RWPE1 (cell line): Measurements from ENCODE around the gene ASF1B.

ENCODE experiments used
- CTCF ChIA-PET: fragments of 350-600 bp; sonication (Branson Sonifier 250); formaldehyde crosslinking; extraction: SDS; loops from one replicate; lab custom pipeline; 2021; lab: Yijun Ruan, JAX
- POLR2A ChIA-PET: fragments of 400-600 bp; formaldehyde crosslinking; extraction: SDS; loops from one replicate; lab custom pipeline; 2020; ENCODE audit warnings: antibody characterized with exemption; ENCODE audit not compliant: low non-redundant PET; lab: Yijun Ruan, JAX
- DNase-seq: peaks from one replicate; pipeline ENCODE4 v3.0.0; 2012; ENCODE audit warnings: low spot score
- H3K27ac ChIP-seq: fragments of 450-650 bp; 2 replicates; pipeline ENCODE4 v1.5.1; 2017
- CTCF ChIP-seq: fragments of 450-650 bp; conservative IDR thresholded peaks from 2 replicates; pipeline ENCODE4 v1.5.1; 2017; ENCODE audit warnings: low read depth, mild to moderate bottlenecking

Gene ASF1B

GRCh38 chr19:14117668-14118164 is 18.7 kb downstream of the ASF1B start, which contains the start of gene PRKACA:
Gene PRKACA (minus strand): TSS chr19:14117762. CDS start chr19:14117547, 215 bp downstream.
- ChIA-PET POLR2A (no interaction called here), CTCF (no interaction called here)
- no peak for TF ChIP-seq CTCF
- DNase-seq: peak; percentile 99
- peak within 1 kb of the TSS; percentile 98 for H3K27ac ChIP-seq

GRCh38 chr19:14116918-14117578 is 19.3 kb downstream of the ASF1B start:
- no peak for DNase-seq
- TF ChIP-seq CTCF: no peak
- peak overlapping the region; percentile 98 for H3K27ac ChIP-seq
- POLR2A ChIA-PET: no interaction called here
- CTCF ChIA-PET: no interaction called here

- no peak for DNase-seq
- TF ChIP-seq CTCF: no peak
- ChIA-PET POLR2A (no interaction called here), CTCF (no interaction called here)
- H3K27ac ChIP-seq: peak overlapping the region; percentile 98
Observed at GRCh38 chr19:14116525-14116917, 19.9 kb downstream of the ASF1B start.

GRCh38 chr19:14115756-14116155 is 20.6 kb downstream of the ASF1B start:
- ChIA-PET POLR2A (interaction anchor here (0.6 kb wide), 1 partner anchor 17 kb away, joined by 8 read pairs; no protein-coding TSS in a partner anchor), CTCF (interaction anchor here (0.5 to 0.6 kb wide), 3 partner anchors 80 to 340 kb away, joined by 3 to 5 read pairs (median 3); no protein-coding TSS in a partner anchor)
- no peak for DNase-seq
- TF ChIP-seq CTCF: no peak
- H3K27ac ChIP-seq: no peak overlapping the region

GRCh38 chr19:14114854-14115253 is 21.5 kb downstream of the ASF1B start:
- DNase-seq: no peak
- peak overlapping the region; percentile 56 for H3K27ac ChIP-seq
- POLR2A ChIA-PET: no interaction called here
- TF ChIP-seq CTCF: no peak; the same call in 1 of the 2 replicates
- CTCF ChIA-PET: interaction anchor here (0.5 to 1.2 kb wide), 4 partner anchors 9 to 341 kb away, joined by 3 read pairs; no protein-coding TSS in a partner anchor

GRCh38 chr19:14114439-14114838 is 21.9 kb downstream of the ASF1B start:
- ChIA-PET POLR2A (no interaction called here), CTCF (interaction anchor here (0.7 to 1.2 kb wide), 2 partner anchors 8 to 15 kb away, joined by 3 read pairs; no protein-coding TSS in a partner anchor)
- TF ChIP-seq CTCF: no peak
- DNase-seq: no peak
- peak overlapping the region; percentile 56 for H3K27ac ChIP-seq
